ENCODE results near the gene CDKN1A. TPM values are rescaled to one million over a fixed set of nuclear protein-coding genes. Genes with fewer than 3 reads are reported as not detected.
"Not testable (repeated sequence)": the region's sequence is repeated elsewhere in the genome, so short reads cannot be mapped to it uniquely, and the experiment has no call there.

Gene CDKN1A
- total RNA-seq, 1 donor from 2014 or later: 41.3 TPM

DNA sequence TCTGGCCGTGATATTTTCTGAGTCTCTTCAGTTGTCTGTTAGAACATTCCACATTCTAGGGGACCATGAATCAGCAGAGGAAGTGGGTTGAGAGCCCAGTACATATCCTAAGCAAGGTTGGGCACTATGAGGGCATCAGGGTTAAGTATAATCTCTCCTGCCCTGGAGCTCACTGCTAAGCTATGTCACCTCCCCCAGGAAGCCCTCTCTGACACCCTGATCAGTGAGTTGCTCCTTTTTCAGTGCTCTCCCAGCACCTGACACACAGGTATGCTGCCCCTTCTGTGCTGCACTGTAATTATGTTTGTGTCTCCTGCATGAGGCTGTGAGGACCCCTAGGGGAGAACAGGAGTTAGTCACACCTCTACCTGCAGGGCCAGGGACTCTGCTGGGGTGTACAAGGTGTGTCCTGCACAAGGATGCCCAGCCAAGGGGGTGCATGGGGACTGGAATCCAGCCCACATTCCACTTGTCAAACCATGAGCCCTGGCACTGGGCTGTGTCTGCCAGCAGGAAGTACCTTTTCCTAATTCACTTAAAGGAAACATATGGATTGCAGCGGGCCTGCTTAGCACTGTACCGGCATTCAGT, 23.0 kb downstream of the CDKN1A start:
- TF ChIP-seq, protein P1, sequence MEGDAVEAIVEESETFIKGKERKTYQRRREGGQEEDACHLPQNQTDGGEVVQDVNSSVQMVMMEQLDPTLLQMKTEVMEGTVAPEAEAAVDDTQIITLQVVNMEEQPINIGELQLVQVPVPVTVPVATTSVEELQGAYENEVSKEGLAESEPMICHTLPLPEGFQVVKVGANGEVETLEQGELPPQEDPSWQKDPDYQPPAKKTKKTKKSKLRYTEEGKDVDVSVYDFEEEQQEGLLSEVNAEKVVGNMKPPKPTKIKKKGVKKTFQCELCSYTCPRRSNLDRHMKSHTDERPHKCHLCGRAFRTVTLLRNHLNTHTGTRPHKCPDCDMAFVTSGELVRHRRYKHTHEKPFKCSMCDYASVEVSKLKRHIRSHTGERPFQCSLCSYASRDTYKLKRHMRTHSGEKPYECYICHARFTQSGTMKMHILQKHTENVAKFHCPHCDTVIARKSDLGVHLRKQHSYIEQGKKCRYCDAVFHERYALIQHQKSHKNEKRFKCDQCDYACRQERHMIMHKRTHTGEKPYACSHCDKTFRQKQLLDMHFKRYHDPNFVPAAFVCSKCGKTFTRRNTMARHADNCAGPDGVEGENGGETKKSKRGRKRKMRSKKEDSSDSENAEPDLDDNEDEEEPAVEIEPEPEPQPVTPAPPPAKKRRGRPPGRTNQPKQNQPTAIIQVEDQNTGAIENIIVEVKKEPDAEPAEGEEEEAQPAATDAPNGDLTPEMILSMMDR (IDR thresholded peaks at IDR 0.05; ENCODE audit: partially characterized antibody, unreplicated experiment): no peak
- no peak overlapping the region for H3K27ac Mint-ChIP-seq (ENCODE audit: unreplicated experiment)
- H3K4me1 Mint-ChIP-seq (ENCODE audit: low read depth, unreplicated experiment): no peaks in the 10 kb centered on the region
- H3K9me3 Mint-ChIP-seq (ENCODE audit: unreplicated experiment): no peaks in the 10 kb centered on the region
- H3K36me3 Mint-ChIP-seq (ENCODE audit: unreplicated experiment): peaks cover 9% of the 10 kb centered on the region
- no peak for DNase-seq
- no peak overlapping the region for H3K4me3 Mint-ChIP-seq (ENCODE audit: unreplicated experiment)
- H3K27me3 Mint-ChIP-seq (ENCODE audit: unreplicated experiment): no peaks in the 10 kb centered on the region

- DNase-seq: no peak
- Mint-ChIP-seq H3K27me3 (ENCODE audit: unreplicated experiment) (peaks cover 3% of the 10 kb centered on the region), H3K36me3 (ENCODE audit: unreplicated experiment) (peaks cover 9% of the 10 kb centered on the region), H3K9me3 (ENCODE audit: unreplicated experiment) (no peaks in the 10 kb centered on the region), H3K27ac (ENCODE audit: unreplicated experiment) (no peak overlapping the region), H3K4me1 (ENCODE audit: low read depth, unreplicated experiment) (no peaks in the 10 kb centered on the region), H3K4me3 (ENCODE audit: unreplicated experiment) (no peak overlapping the region)
- TF ChIP-seq, protein P1 (IDR thresholded peaks at IDR 0.05; ENCODE audit: partially characterized antibody, unreplicated experiment): no peak
Measured at GRCh38 chr6:36702656-36703055, 24.1 kb downstream of the CDKN1A start.

DNA sequence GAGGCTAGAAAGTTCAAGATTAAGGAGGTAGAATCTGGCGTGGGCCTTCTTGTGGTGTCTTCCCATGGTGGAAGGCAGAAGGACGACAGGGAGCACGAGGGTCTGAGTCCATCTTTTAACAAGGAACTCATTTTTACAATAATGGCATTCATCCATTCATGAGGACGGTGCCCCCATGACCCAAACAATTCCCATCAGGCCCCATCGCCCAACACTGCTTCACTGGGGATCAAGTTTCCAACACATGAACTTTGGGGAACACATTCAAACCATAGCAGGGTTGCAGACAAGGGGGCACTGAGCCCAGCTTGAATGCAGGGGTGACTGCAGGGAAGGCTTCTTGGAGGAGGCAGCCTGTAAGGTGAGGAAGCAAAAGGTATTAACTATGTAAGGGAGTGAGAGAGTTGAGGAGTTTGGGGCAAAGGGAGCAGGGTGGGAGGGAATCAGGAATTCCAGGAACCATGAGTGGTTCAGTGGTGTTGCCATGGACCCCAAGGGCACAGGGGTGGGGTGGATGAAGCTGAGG, 24.6 kb downstream of the CDKN1A start:
- no peak overlapping the region for H3K27ac Mint-ChIP-seq (ENCODE audit: unreplicated experiment)
- H3K36me3 Mint-ChIP-seq (ENCODE audit: unreplicated experiment): peaks cover 9% of the 10 kb centered on the region
- TF ChIP-seq, protein P1 (IDR thresholded peaks at IDR 0.05; ENCODE audit: partially characterized antibody, unreplicated experiment): no peak
- no peak overlapping the region for H3K4me3 Mint-ChIP-seq (ENCODE audit: unreplicated experiment)
- no peaks in the 10 kb centered on the region for H3K9me3 Mint-ChIP-seq (ENCODE audit: unreplicated experiment)
- no peaks in the 10 kb centered on the region for H3K4me1 Mint-ChIP-seq (ENCODE audit: low read depth, unreplicated experiment)
- no peak for DNase-seq
- peaks cover 3% of the 10 kb centered on the region for H3K27me3 Mint-ChIP-seq (ENCODE audit: unreplicated experiment)

- Mint-ChIP-seq H3K27ac (ENCODE audit: unreplicated experiment) (no peak overlapping the region), H3K36me3 (ENCODE audit: unreplicated experiment) (peaks cover 9% of the 10 kb centered on the region), H3K27me3 (ENCODE audit: unreplicated experiment) (peaks cover 3% of the 10 kb centered on the region), H3K4me3 (ENCODE audit: unreplicated experiment) (no peak overlapping the region), H3K9me3 (ENCODE audit: unreplicated experiment) (no peaks in the 10 kb centered on the region), H3K4me1 (ENCODE audit: low read depth, unreplicated experiment) (no peaks in the 10 kb centered on the region)
- TF ChIP-seq, protein P1 (IDR thresholded peaks at IDR 0.05; ENCODE audit: partially characterized antibody, unreplicated experiment): no peak
- DNase-seq: no peak
Measured at GRCh38 chr6:36703982-36704381, 25.5 kb downstream of the CDKN1A start.

DNA sequence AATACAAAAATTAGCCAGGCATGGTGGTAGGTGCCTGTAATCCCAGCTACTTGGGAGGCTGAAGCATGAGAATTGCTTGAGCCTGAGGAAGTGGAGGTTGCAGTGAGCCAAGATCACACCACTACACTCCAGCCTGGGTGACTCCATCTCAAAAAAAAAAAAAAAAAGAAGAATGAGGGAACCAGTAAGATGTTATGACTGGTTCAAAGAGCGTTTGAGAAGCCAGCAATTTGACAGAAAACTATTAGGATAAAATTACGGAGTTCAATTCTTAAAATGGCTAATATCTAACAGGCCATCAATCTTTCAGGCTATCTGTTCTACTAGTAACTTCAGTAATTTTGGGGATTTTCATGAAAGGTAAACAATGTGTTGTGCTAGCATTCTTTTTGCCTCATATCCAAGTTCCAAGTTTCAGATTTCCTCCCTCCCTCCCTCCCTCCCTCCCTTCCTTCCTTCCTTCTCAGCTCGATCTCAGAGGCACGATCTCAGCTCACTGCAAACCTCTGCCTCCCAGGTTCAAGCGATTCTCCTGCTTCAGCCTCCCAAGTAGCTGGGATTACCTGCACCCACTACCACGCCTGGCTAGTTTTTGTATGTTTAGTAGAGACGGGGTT, 26.6 kb downstream of the CDKN1A start:
- not testable (repeated sequence) for H3K27ac Mint-ChIP-seq (ENCODE audit: unreplicated experiment); H3K4me3 Mint-ChIP-seq (ENCODE audit: unreplicated experiment); H3K4me1 Mint-ChIP-seq (ENCODE audit: low read depth, unreplicated experiment); H3K9me3 Mint-ChIP-seq (ENCODE audit: unreplicated experiment); H3K36me3 Mint-ChIP-seq (ENCODE audit: unreplicated experiment); DNase-seq; H3K27me3 Mint-ChIP-seq (ENCODE audit: unreplicated experiment)
